HepG2 (cell line): ENCODE measurements around the gene IER5L. TPM values are rescaled to one million over a fixed set of nuclear protein-coding genes. Genes with fewer than 3 reads are reported as not detected.

Source experiments
- AKNA ChIP-seq: sonication (generic); formaldehyde crosslinking; IDR thresholded peaks from 2 replicates; pipeline ENCODE4 v1.4.0; 2020; ENCODE audit warnings: missing genetic modification reagents, borderline replicate concordance
- ARID5B ChIP-seq: IDR thresholded peaks from 2 replicates; pipeline ENCODE4 v1.4.0; 2020; ENCODE audit warnings: mild to moderate bottlenecking, missing genetic modification reagents
- CENPT ChIP-seq: sonication (generic); formaldehyde crosslinking; IDR thresholded peaks from 2 replicates; pipeline ENCODE4 v1.8.0; 2022; ENCODE audit warnings: low read depth, mild to moderate bottlenecking, moderate library complexity, missing genetic modification reagents
- FOXA1 ChIP-seq, 2 experiments: fragments of 450-650 bp in 1 of 2; sonication (generic) in 1 of 2; formaldehyde crosslinking in 1 of 2; IDR thresholded peaks; 2 replicates each; pipeline versions ENCODE4 v1.4.0 to v1.6.1; 2016 to 2020; ENCODE audit warnings: missing genetic modification reagents in 1 of 2
- GATAD1 ChIP-seq: IDR thresholded peaks from 2 replicates; pipeline ENCODE4 v1.6.1; 2016; ENCODE audit warnings: missing genetic modification reagents, missing compliant biosample characterization
- HNRNPUL1 ChIP-seq: fragments of 200-400 bp; formaldehyde crosslinking; IDR thresholded peaks from 2 replicates; pipeline ENCODE4 v1.6.1; 2017; ENCODE audit warnings: low read depth, mild to moderate bottlenecking, low read length, moderate library complexity
- KLF13 ChIP-seq: sonication (generic); formaldehyde crosslinking; IDR thresholded peaks from 2 replicates; pipeline ENCODE4 v1.4.0; 2020; ENCODE audit warnings: mild to moderate bottlenecking, missing genetic modification reagents
- KMT2A ChIP-seq: sonication (generic); formaldehyde crosslinking; IDR thresholded peaks from 2 replicates; pipeline ENCODE4 v1.4.0; 2020; ENCODE audit warnings: missing genetic modification reagents
- MTF2 ChIP-seq: sonication (generic); formaldehyde crosslinking; IDR thresholded peaks from 2 replicates; pipeline ENCODE4 v1.5.0; 2020; ENCODE audit warnings: missing genetic modification reagents, borderline replicate concordance
- NFIC ChIP-seq: IDR thresholded peaks from 2 replicates; pipeline ENCODE4 v1.6.1; 2012; ENCODE audit warnings: mild to moderate bottlenecking, low read length, inconsistent platforms
- PCBP1 ChIP-seq: fragments of 200-400 bp; formaldehyde crosslinking; IDR thresholded peaks from 2 replicates; pipeline ENCODE4 v1.6.1; 2017; ENCODE audit warnings: mild to moderate bottlenecking, low read depth, low read length, borderline replicate concordance
- POLR2AphosphoS5 ChIP-seq: IDR thresholded peaks from 2 replicates; pipeline ENCODE4 v1.6.1; 2012; ENCODE audit warnings: low read depth, low read length
- REL ChIP-seq: sonication (generic); formaldehyde crosslinking; conservative IDR thresholded peaks from 2 replicates; pipeline ENCODE4 v1.8.0; 2022; ENCODE audit warnings: mild to moderate bottlenecking, missing genetic modification reagents, moderate library complexity
- RFXAP ChIP-seq: sonication (generic); formaldehyde crosslinking; IDR thresholded peaks from 2 replicates; pipeline ENCODE4 v1.4.0; 2020; ENCODE audit warnings: missing genetic modification reagents, borderline replicate concordance
- SP140L ChIP-seq: sonication (generic); formaldehyde crosslinking; IDR thresholded peaks from 2 replicates; pipeline ENCODE4 v1.4.0; 2020; ENCODE audit warnings: missing genetic modification reagents, borderline replicate concordance
- THYN1 ChIP-seq: sonication (generic); formaldehyde crosslinking; IDR thresholded peaks from 2 replicates; pipeline ENCODE4 v1.8.1; 2023; ENCODE audit warnings: low read depth, mild to moderate bottlenecking, moderate library complexity, missing genetic modification reagents, borderline replicate concordance
- ZC3H13 ChIP-seq: sonication (generic); formaldehyde crosslinking; IDR thresholded peaks from 2 replicates; pipeline ENCODE4 v1.8.1; 2023; ENCODE audit warnings: mild to moderate bottlenecking, missing genetic modification reagents, moderate library complexity
- ZNF383 ChIP-seq: sonication (generic); formaldehyde crosslinking; IDR thresholded peaks from 2 replicates; pipeline ENCODE4 v1.4.0; 2020; ENCODE audit warnings: missing genetic modification reagents, mild to moderate bottlenecking, borderline replicate concordance
- ZNF605 ChIP-seq: sonication (generic); formaldehyde crosslinking; IDR thresholded peaks from 2 replicates; pipeline ENCODE4 v1.8.0; 2022; ENCODE audit warnings: mild to moderate bottlenecking, missing genetic modification reagents
- polyA plus RNA-seq, 8 experiments: library from polyadenylated mRNA; depleted of rRNA in 3 of 8; stranded (reverse) in 7 of 8; unstranded in 1 of 8; fragments of >200 nt; fragmentation: Illumina TruSeq in 4 of 8; extraction: Trizol in 4 of 8; gene quantifications; 2 replicates each; pipeline versions ENCODE4 v1.2.1 to v1.2.3, GENCODE V29; 2011 to 2016; ENCODE audit warnings: low read depth in 4 of 8, missing spikeins in 1 of 8, mixed read lengths in 1 of 8; ENCODE audit not compliant: insufficient read depth in 1 of 8
- total RNA-seq, 5 experiments: library from RNA; depleted of rRNA; stranded (reverse); fragments of >200 nt; fragmentation: Illumina TruSeq; extraction: Trizol; gene quantifications; 2 replicates each; pipeline ENCODE4 v1.2.3, GENCODE V29; 2016; ENCODE audit warnings: low read depth in 1 of 5

IER5L gene
- total and polyA plus RNA-seq, 2 of the 13 experiments (the other 11 are each of a cell fraction or from before 2014, with no cell fraction given): 1.8 to 3.3 TPM

GRCh38 chr9:129174724-129175514 lies 3.1 kb downstream of the IER5L start (continued):
- TF ChIP-seq ARID5B (CRISPR knock-in tag): peak; percentile 28; the same call in 1 of the 2 replicates
- TF ChIP-seq ZNF605 (CRISPR knock-in tag): peak; percentile 24; the same call in 1 of the 2 replicates
- TF ChIP-seq REL (CRISPR knock-in tag): no peak
- peak; percentile 81 for TF ChIP-seq ZC3H13 (CRISPR knock-in tag)
- no peak for TF ChIP-seq KLF13
- no peak for TF ChIP-seq THYN1 (CRISPR knock-in tag)
- no peak for TF ChIP-seq AKNA (CRISPR knock-in tag)
- TF ChIP-seq PCBP1: peak; percentile 84; the same call in 1 of the 2 replicates
- no peak for TF ChIP-seq NFIC
- TF ChIP-seq HNRNPUL1: no peak
- no peak for TF ChIP-seq ZNF383 (CRISPR knock-in tag)
- TF ChIP-seq FOXA1 (IDR thresholded peaks at IDR 0.05): no peak
- TF ChIP-seq FOXA1 (CRISPR knock-in tag; IDR thresholded peaks at IDR 0.05): no peak
- no peak for TF ChIP-seq CENPT (CRISPR knock-in tag)
- TF ChIP-seq GATAD1 (CRISPR knock-in tag): peak; percentile 13; the same call in 1 of the 2 replicates
- TF ChIP-seq KMT2A (CRISPR knock-in tag): peak; percentile 36; the same call in 1 of the 2 replicates
- 0 out of 2 replicates have a peak, but pooled peaks have one; percentile 20 for TF ChIP-seq SP140L
- TF ChIP-seq MTF2 (CRISPR knock-in tag): 0 out of 2 replicates have a peak, but pooled peaks have one; percentile 60
- TF ChIP-seq POLR2AphosphoS5: peak; percentile 33; the same call in 1 of the 2 replicates
- 0 out of 2 replicates have a peak, but pooled peaks have one; percentile 34 for TF ChIP-seq RFXAP (CRISPR knock-in tag)
